CD4-positive, alpha-beta T cell (primary cell): ENCODE results near the gene MIOS. TPM values are rescaled to one million over a fixed set of nuclear protein-coding genes. Genes with fewer than 3 reads are reported as not detected.

ENCODE experiments used
- ATAC-seq: fragments of 200-7000 bp; cut with Tn5 transposase; one replicate; pipeline ENCODE4 v1.10.0; 2022; ENCODE audit warnings: mild to moderate bottlenecking; ENCODE audit not compliant: poor library complexity
- CTCF ChIA-PET: fragments of 350-600 bp; sonication (Branson Sonifier 250); formaldehyde crosslinking; loops from one replicate; lab custom pipeline; 2021; ENCODE audit warnings: antibody characterized with exemption, inconsistent platforms; lab: Charles Lee
- POLR2A ChIA-PET: fragments of 350-600 bp; sonication (Branson Sonifier 250); formaldehyde crosslinking; loops from one replicate; lab custom pipeline; 2021; ENCODE audit warnings: antibody characterized with exemption, inconsistent platforms; lab: Charles Lee
- DNase-seq, 14 experiments: peaks; one replicate each; pipeline ENCODE4 v3.0.0-alpha.2; 2013 to 2020; ENCODE audit warnings: mixed read lengths in 2 of 14
- H3K27ac ChIP-seq, 2 donors: one replicate each; pipeline versions ENCODE4 v1.5.1 to v1.7.0; 2013; ENCODE audit warnings: low read length in 2 of 2, low read depth in 1 of 2, mild to moderate bottlenecking in 1 of 2
- H3K27me3 ChIP-seq, 2 experiments: 1 replicate in 1 of 2; 2 replicates in 1 of 2; pipeline versions ENCODE4 v1.6.1 to v1.7.0; 2013; ENCODE audit warnings: low read length in 2 of 2, control low read depth in 1 of 2, mild to moderate bottlenecking in 1 of 2, moderate library complexity in 1 of 2; ENCODE audit not compliant: insufficient read depth in 2 of 2, control insufficient read depth in 1 of 2
- H3K36me3 ChIP-seq: one replicate; pipeline ENCODE4 v1.6.1; 2013; ENCODE audit warnings: low read length, control low read depth; ENCODE audit not compliant: insufficient read depth
- H3K4me1 ChIP-seq: one replicate; pipeline ENCODE4 v1.6.1; 2013; ENCODE audit warnings: low read length, control low read depth; ENCODE audit not compliant: insufficient read depth
- H3K4me3 ChIP-seq: one replicate; pipeline ENCODE4 v1.5.1; 2013; ENCODE audit warnings: mild to moderate bottlenecking, low read length, moderate library complexity
- H3K9me3 ChIP-seq, 2 experiments: 1 replicate in 1 of 2; 2 replicates in 1 of 2; pipeline versions ENCODE4 v1.6.1 to v1.7.0; 2013; ENCODE audit warnings: low read length in 2 of 2, mild to moderate bottlenecking in 2 of 2, control low read depth in 1 of 2, moderate library complexity in 1 of 2; ENCODE audit not compliant: control insufficient read depth in 1 of 2, insufficient read depth in 1 of 2
- H3K27ac Mint-ChIP-seq: one replicate; pipeline ENCODE4 v1.8.0; 2020; ENCODE audit warnings: mixed read lengths
- H3K27me3 Mint-ChIP-seq: one replicate; pipeline ENCODE4 v1.8.0; 2021; ENCODE audit warnings: mixed read lengths
- H3K36me3 Mint-ChIP-seq: one replicate; pipeline ENCODE4 v1.8.0; 2021; ENCODE audit warnings: low read depth, mixed read lengths
- H3K4me1 Mint-ChIP-seq: one replicate; pipeline ENCODE4 v1.8.0; 2021; ENCODE audit warnings: low read depth, mixed read lengths
- H3K4me3 Mint-ChIP-seq: one replicate; pipeline ENCODE4 v1.8.0; 2020; ENCODE audit warnings: mild to moderate bottlenecking, mixed read lengths
- H3K9me3 Mint-ChIP-seq: one replicate; pipeline ENCODE4 v1.8.0; 2020; ENCODE audit warnings: mixed read lengths
- CTCF ChIP-seq: fragments of 200-600 bp; IDR thresholded peaks from one replicate; pipeline ENCODE4 v1.8.0; 2022; ENCODE audit warnings: antibody characterized with exemption, mild to moderate bottlenecking
- intact Hi-C, 2 experiments: fragments of 100-400 bp; cut with DNase I in 1 of 2; cut with micrococcal nuclease in 1 of 2; formaldehyde crosslinking; loops; one replicate each; pipeline versions ENCODE4 v1.15.1 to v1.9.0; 2023 to 2025; cut with DNase I, micrococcal nuclease
- total RNA-seq, 174 experiments: library from RNA in 2 of 174; stranded (reverse) in 2 of 174; gene quantifications; one replicate each; pipeline ENCODE4 v1.2.3 and lab custom pipeline; 2021 to 2026

Gene MIOS
- total RNA-seq, 2 experiments from 2014 or later: 30.8 to 33.3 TPM

DNA sequence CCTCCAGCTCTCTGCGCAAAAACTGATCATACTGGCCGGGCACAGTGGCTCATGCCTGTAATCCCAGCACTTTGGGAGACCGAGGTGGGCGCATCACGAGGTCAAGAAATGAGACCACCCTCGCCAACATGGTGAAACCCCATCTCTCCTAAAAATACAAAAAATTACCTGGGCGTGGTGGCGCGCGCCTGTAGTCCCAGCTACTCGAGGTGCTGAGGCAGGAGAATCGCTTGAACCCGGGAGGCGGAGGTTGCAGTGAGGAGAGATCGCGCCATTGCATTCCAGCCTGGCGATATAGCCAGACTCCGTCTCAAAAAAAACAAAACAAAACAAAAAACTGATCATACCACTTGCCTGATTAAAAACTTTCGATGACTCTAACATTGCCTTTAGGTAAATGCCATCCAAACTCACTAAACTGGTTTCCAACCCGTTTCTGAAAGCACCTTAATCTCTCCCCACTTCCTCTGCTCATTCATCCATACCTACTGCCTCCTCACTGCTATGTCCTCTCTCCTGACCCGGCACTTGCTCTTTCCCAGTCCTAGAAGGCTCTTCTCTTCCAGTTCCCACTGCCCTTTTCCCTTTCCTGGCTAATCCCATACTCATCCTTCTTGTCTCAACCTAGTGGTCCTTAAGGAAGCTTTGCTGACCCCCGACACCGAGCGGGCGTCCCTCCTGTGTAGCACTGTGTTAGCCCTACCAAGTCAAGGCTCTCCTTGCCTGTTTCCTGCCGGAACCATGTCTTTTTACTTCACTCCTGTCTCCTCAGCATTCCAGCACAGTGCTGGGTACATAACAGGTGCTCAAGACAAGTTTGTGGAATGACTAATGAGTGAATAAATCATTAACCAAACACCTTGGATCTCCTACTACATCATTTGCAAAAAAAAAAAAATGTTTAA, 686 bp upstream of the MIOS start:
- TF ChIP-seq CTCF: no peak
- Mint-ChIP-seq H3K27ac (no peak overlapping the region), H3K4me3 (no peak overlapping the region), H3K36me3 (peaks cover 9% of the 10 kb centered on the region), H3K9me3 (no peaks in the 10 kb centered on the region), H3K27me3 (no peaks in the 10 kb centered on the region), H3K4me1 (peaks cover 38% of the 10 kb centered on the region)
- intact Hi-C loops: loop anchor here (2.0 to 10.0 kb wide), 3 partner anchors 73 to 381 kb away; partner anchors contain the start of genes C1GALT1 (in 1 of the 2) and UMAD1 (in 1 of the 2)
- CTCF ChIA-PET: no interaction called here
- no peaks in the 10 kb centered on the region for H3K9me3 ChIP-seq
- H3K4me1 ChIP-seq: peaks cover 29% of the 10 kb centered on the region
- no peaks in the 10 kb centered on the region for H3K36me3 ChIP-seq
- no peaks in the 10 kb centered on the region for H3K27me3 ChIP-seq
- peak overlapping the region; percentile 1 to 71 for H3K27ac ChIP-seq
- H3K4me3 ChIP-seq: peak overlapping the region; percentile 74
- ATAC-seq (peak; percentile 1), DNase-seq (peak in 3 of 14 experiments; percentile 8 to 41 (median 19))
- POLR2A ChIA-PET: interaction anchor here (0.7 to 6.0 kb wide), 4 partner anchors 11 to 402 kb away, joined by 3 to 36 read pairs (median 3); partner anchors contain the start of genes GLCCI1 and UMAD1

DNA sequence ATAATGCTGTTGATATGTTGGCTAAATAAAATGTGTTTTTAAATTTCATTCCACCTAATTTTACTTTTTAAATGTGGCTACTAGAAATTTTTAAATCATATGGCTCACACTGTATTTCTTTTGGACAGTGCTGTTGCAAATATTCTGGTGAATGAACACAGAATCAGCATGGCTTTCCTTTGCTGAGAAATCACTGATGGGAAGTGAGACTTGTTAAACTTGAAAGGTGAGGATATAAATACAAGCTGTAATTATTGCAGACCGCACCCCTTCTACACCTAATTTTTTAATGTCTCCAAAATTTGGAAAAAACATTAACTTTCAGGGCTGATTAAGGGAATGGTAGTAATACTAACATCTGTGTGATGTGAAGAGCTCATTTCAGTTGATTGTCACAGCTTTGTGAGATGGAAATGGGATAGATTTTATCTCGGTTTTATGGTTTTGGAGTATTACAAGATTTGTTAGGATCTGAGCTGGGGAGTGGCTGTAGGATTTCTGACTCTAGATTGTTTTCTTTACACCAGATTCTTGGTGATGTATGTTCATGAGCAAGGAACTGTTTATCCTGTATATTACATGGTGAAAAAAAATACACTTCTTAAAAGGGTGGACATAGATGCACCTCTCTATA, 1.3 kb downstream of the MIOS start:
- no peak for TF ChIP-seq CTCF
- no peak for DNase-seq
- H3K4me3 Mint-ChIP-seq: peak overlapping the region; percentile 89

DNA sequence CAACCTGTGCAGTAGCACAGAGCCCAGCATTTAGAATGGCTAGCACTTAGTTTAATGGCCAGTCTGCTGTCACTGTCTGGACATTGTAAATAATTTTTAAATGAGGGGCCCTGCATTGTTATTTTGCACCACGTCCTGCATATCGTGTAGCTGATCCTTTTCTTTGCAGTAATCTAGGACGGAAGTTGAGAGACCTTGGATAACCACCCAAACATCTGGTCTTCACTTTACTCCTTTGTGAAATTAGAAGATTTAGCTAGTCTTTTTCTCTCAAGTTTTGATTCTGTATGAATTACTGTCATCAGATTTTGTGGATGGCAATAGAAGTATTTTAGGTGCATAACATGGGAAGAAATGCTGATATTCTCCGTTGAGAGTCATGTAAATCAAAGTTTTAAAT, 1.9 kb downstream of the MIOS start:
- H3K9me3 Mint-ChIP-seq: no peaks in the 10 kb centered on the region
- Histone ChIP-seq H3K9me3 (no peaks in the 10 kb centered on the region), H3K27me3 (no peaks in the 10 kb centered on the region), H3K4me1 (peaks cover 29% of the 10 kb centered on the region), H3K27ac (peak overlapping the region; percentile 18 to 59), H3K4me3 (peak overlapping the region; percentile 13), H3K36me3 (peaks cover 4% of the 10 kb centered on the region)
- ATAC-seq (no peak), DNase-seq (no peak)
- ChIA-PET CTCF (interaction anchor here (1.3 to 1.4 kb wide), 2 partner anchors 12 to 387 kb away, joined by 3 to 4 read pairs; partner anchors contain the start of gene C1GALT1), POLR2A (interaction anchor here (0.5 to 6.0 kb wide), 7 partner anchors 11 to 629 kb away, joined by 3 to 36 read pairs (median 3); partner anchors contain the start of genes C1GALT1, GLCCI1 and UMAD1)
- H3K4me1 Mint-ChIP-seq: peaks cover 38% of the 10 kb centered on the region
- intact Hi-C loops: loop anchor here (5.0 to 10.0 kb wide), 2 partner anchors 74 to 384 kb away; partner anchors contain the start of genes C1GALT1 (in 1 of the 2) and UMAD1 (in 1 of the 2)
- no peaks in the 10 kb centered on the region for H3K27me3 Mint-ChIP-seq
- peak overlapping the region; percentile 87 for H3K27ac Mint-ChIP-seq
- peaks cover 21% of the 10 kb centered on the region for H3K36me3 Mint-ChIP-seq
- no peak for TF ChIP-seq CTCF
- peak overlapping the region; percentile 89 for H3K4me3 Mint-ChIP-seq

More for the DNA sequence above, 1.3 kb downstream of the MIOS start:
- no peaks in the 10 kb centered on the region for H3K9me3 Mint-ChIP-seq
- Histone ChIP-seq H3K27me3 (no peaks in the 10 kb centered on the region), H3K4me3 (peak overlapping the region; percentile 74), H3K27ac (peak overlapping the region in 1 of 2 donors; percentile 75), H3K4me1 (peaks cover 29% of the 10 kb centered on the region), H3K9me3 (no peaks in the 10 kb centered on the region), H3K36me3 (peaks cover 4% of the 10 kb centered on the region)
- POLR2A ChIA-PET: interaction anchor here (0.5 to 6.0 kb wide), 4 partner anchors 72 to 629 kb away, joined by 3 to 36 read pairs (median 5); partner anchors contain the start of genes C1GALT1 and UMAD1
- ATAC-seq: no peak
- H3K36me3 Mint-ChIP-seq: peaks cover 16% of the 10 kb centered on the region
- peak overlapping the region; percentile 87 for H3K27ac Mint-ChIP-seq
- intact Hi-C loops: loop anchor here (5.0 to 10.0 kb wide), 2 partner anchors 74 to 383 kb away; partner anchors contain the start of genes C1GALT1 (in 1 of the 2) and UMAD1 (in 1 of the 2)
- H3K27me3 Mint-ChIP-seq: no peaks in the 10 kb centered on the region
- peaks cover 38% of the 10 kb centered on the region for H3K4me1 Mint-ChIP-seq
- CTCF ChIA-PET: interaction anchor here (1.3 to 1.4 kb wide), 2 partner anchors 12 to 386 kb away, joined by 3 to 4 read pairs; partner anchors contain the start of gene C1GALT1
